Right atrium auricular region (tissue), 2 donors: Measurements from ENCODE around the gene HAGHL. TPM values are rescaled to one million over a fixed set of nuclear protein-coding genes. Genes with fewer than 3 reads are reported as not detected.

Experiments
- DNase-seq: peaks from one replicate; pipeline ENCODE4 v3.0.0-alpha.2; 2019; ENCODE audit warnings: low spot score
- H3K27ac ChIP-seq, 2 donors: fragments of 200-600 bp; sonication (generic); 1 replicate in 1 of 2; 2 replicates in 1 of 2; pipeline ENCODE4 v1.5.1; 2016 to 2019
- H3K27me3 ChIP-seq, 2 donors: fragments of 200-600 bp; sonication (generic); one replicate each; pipeline versions ENCODE4 v1.5.1 to v1.6.0; 2017 to 2019
- H3K36me3 ChIP-seq: fragments of 200-600 bp; sonication (generic); one replicate; pipeline ENCODE4 v1.5.1; 2016
- H3K4me1 ChIP-seq, 2 donors: fragments of 200-600 bp; sonication (generic); one replicate each; pipeline versions ENCODE4 v1.5.1 to v1.6.0; 2017 to 2019
- H3K4me3 ChIP-seq, 2 donors: fragments of 200-600 bp; sonication (generic); 1 replicate in 1 of 2; 2 replicates in 1 of 2; pipeline ENCODE4 v1.5.1; 2017 to 2019; ENCODE audit warnings: mild to moderate bottlenecking in 1 of 2, moderate library complexity in 1 of 2
- H3K9me3 ChIP-seq, 2 donors: fragments of 200-600 bp; sonication (generic); one replicate each; pipeline ENCODE4 v1.5.1; 2019
- total RNA-seq, 2 donors: library from RNA; depleted of rRNA; stranded (reverse); fragments of >200 nt; gene quantifications; one replicate each; pipeline ENCODE4 v1.1.0, GENCODE V29; 2016
- TF ChIP-seq, protein P1 (sequence below), 2 donors: fragments of 200-600 bp; sonication (generic); IDR thresholded peaks; one replicate each; pipeline ENCODE4 v1.5.1; 2019; ENCODE audit warnings: antibody characterized with exemption in 2 of 2

HAGHL gene
- total RNA-seq, 2 donors from 2014 or later = 9.6 to 9.7 TPM

DNA sequence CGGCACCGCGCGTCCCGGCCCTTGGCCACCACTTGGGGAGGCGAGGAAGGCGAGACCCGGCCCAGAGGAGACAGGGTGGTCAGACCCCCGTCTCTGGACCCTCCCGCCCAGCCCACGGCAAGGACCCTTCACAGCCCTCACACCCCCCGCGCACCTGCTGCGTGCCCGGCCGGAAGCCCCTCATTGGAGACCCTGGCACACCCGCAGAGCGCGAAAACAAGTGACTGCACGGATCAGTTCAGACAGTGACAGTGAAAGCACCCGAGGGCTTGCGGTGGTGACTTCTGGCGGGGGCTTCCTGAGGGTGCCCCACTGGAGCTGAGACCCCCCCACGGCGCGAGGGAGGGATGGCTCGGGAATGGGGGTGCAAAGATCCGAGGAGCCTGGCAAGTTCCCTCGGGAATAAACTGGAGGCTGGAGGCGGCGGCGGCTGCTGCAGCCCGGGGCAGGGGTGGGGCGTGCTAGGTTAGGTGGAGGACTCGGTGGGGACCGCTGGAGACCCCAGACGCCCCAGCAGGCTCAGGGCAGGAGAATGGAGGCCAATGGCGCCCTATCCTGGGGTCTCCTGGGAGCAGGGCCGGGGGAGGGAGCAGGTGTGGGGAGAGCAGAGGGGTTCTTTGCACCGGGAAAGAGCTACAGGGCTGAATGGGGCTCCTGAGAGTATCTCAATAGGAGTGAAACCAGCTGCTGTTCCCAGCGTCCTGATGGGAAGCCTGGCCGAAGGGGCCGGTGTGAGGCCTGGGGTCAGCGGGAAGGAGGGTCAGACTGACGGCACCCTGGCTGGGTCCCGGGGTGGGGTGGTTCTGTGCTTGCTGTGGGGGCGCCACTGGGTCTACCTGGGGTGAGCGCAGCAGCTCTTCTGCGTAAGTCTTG is 20.5 kb upstream of the HAGHL start:
- peaks cover 0 to 30% of the 10 kb centered on the region in 2 donors for H3K4me1 ChIP-seq
- peak overlapping the region in 1 of 2 donors; percentile 31 for H3K4me3 ChIP-seq
- peaks cover 12 to 61% of the 10 kb centered on the region in 2 donors for H3K27me3 ChIP-seq
- H3K36me3 ChIP-seq = no peaks in the 10 kb centered on the region
- H3K27ac ChIP-seq = no peak overlapping the region
- DNase-seq = no peak
- TF ChIP-seq, protein P1, sequence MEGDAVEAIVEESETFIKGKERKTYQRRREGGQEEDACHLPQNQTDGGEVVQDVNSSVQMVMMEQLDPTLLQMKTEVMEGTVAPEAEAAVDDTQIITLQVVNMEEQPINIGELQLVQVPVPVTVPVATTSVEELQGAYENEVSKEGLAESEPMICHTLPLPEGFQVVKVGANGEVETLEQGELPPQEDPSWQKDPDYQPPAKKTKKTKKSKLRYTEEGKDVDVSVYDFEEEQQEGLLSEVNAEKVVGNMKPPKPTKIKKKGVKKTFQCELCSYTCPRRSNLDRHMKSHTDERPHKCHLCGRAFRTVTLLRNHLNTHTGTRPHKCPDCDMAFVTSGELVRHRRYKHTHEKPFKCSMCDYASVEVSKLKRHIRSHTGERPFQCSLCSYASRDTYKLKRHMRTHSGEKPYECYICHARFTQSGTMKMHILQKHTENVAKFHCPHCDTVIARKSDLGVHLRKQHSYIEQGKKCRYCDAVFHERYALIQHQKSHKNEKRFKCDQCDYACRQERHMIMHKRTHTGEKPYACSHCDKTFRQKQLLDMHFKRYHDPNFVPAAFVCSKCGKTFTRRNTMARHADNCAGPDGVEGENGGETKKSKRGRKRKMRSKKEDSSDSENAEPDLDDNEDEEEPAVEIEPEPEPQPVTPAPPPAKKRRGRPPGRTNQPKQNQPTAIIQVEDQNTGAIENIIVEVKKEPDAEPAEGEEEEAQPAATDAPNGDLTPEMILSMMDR (IDR thresholded peaks at IDR 0.05) = no peak
- no peaks in the 10 kb centered on the region for H3K9me3 ChIP-seq

DNA sequence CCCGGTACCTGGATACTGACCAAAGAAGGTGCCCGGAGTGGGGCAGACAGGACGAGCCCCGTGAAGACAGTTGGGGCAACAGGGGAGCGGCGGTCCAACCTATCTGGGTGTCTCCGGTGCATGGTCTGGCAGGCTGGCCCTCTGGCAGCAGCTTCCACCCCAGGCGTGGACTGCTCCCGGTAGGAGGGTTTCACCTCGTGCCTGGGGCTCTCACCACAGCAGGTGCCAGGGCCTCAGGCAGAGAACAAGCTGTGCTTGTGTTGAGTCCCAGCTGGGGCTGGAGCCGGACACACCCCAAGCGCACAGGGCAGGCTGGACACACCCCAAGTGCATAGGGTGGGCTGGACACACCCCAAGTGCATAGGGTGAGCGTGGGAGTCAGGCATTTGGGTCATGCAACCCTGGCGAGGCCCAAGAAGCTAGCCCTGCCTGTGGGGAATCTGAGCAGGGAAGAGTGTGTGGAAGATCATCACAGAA is 19.8 kb upstream of the HAGHL start:
- TF ChIP-seq, protein P1 (IDR thresholded peaks at IDR 0.05) = no peak
- Histone ChIP-seq H3K4me3 (no peak overlapping the region), H3K27me3 (peaks cover 12 to 56% of the 10 kb centered on the region in 2 donors), H3K9me3 (no peaks in the 10 kb centered on the region), H3K36me3 (no peaks in the 10 kb centered on the region), H3K4me1 (peaks cover 0 to 36% of the 10 kb centered on the region in 2 donors), H3K27ac (no peak overlapping the region)
- no peak for DNase-seq

DNA sequence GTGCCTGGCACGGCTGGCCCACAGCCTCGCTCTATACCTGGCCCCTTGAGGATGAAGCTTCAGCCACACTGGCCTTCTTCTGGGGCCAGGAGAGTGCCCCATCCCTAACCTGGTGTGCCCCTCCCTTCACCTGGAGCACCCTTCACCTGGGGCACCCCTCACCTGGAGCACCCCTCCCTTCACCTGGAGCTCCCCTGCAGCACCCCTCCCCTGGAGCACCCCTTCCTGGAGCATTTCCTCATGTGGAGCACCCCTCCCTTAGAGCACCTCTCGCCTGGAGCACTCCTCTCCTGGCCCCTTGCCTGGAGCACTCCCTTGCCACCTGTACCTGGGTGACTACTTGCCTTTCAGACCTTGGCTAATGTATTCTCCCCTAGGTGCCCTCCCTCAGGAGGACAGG is 18.9 kb upstream of the HAGHL start:
- TF ChIP-seq, protein P1 (IDR thresholded peaks at IDR 0.05) = no peak
- peaks cover 0 to 36% of the 10 kb centered on the region in 2 donors for H3K4me1 ChIP-seq
- H3K27me3 ChIP-seq = peaks cover 12 to 51% of the 10 kb centered on the region in 2 donors
- no peaks in the 10 kb centered on the region for H3K36me3 ChIP-seq
- no peak overlapping the region for H3K27ac ChIP-seq
- no peak overlapping the region for H3K4me3 ChIP-seq
- no peak for DNase-seq
- H3K9me3 ChIP-seq = no peaks in the 10 kb centered on the region

DNA sequence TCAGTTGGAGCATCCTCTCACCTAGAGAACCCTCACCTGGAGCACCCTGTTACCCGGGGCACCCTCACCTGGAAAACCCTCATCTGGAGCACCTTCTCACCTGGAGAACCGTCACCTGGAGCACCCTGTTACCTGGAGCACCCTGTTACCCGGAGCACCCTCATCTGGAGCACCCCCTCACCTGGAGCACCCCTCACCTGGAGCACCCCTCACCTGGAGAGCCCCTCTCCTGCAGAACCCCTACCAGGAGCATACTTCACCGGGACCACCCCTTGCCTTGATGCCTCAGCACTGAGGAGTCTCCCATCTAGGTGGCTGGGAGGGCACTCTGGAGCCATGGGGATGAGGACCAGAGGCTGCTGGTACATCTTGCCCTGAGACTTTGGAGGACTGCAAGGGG is 17.9 kb upstream of the HAGHL start:
- H3K9me3 ChIP-seq = no peaks in the 10 kb centered on the region
- H3K27me3 ChIP-seq = peaks cover 12 to 47% of the 10 kb centered on the region in 2 donors
- H3K27ac ChIP-seq = no peak overlapping the region
- H3K4me3 ChIP-seq = no peak overlapping the region
- H3K36me3 ChIP-seq = no peaks in the 10 kb centered on the region
- TF ChIP-seq, protein P1 (IDR thresholded peaks at IDR 0.05) = no peak
- DNase-seq = no peak
- peaks cover 0 to 36% of the 10 kb centered on the region in 2 donors for H3K4me1 ChIP-seq

DNA sequence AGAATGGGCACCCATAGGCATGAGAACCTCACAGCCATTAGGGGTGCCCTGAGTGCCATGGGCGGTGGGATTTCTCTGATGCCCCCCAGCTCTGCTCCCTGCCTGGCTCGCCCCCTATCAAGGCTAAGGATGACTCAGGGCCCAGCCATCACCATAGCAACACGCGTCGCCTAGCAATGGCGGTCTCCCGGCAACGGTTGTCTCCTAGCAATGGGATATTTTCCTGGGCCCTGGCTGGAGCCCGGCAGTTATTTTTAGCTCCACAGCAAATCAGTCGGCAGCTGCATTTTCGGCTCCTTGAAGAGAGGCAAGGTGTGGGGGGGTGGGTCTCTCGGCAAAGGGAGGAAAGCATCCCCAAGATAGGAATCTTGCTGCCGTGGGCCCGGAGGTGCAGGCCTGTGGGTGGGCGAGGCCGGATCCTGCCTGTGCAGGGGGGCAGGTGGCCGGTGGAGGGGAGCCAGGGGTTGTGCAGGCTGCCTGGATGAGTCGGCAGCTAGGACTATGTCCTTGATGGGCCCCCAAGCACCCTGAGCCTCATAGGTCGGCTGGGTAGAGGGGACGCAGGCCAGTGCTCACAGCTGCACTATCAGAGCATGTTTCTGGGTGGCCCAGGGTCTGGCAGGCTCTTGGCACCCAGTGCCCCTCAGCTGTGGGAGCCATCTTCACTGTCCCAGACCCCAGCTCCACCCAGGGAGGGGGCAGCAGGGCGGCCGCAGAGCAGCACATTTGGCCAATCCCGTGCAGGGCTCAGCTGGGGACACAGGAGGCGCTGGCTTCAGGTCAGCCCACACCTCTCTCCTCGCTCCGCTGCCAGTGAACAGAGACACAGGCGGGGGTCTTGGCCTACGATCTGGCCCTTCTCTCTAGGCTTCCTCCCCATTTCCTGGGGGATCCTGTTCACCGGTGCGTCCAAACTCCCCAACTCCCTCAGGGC is 17.1 kb upstream of the HAGHL start:
- peaks cover 0 to 45% of the 10 kb centered on the region in 2 donors for H3K4me1 ChIP-seq
- no peak overlapping the region for H3K4me3 ChIP-seq
- no peaks in the 10 kb centered on the region for H3K36me3 ChIP-seq
- peaks cover 12 to 38% of the 10 kb centered on the region in 2 donors for H3K27me3 ChIP-seq
- DNase-seq = no peak
- H3K27ac ChIP-seq = no peak overlapping the region
- TF ChIP-seq, protein P1 (IDR thresholded peaks at IDR 0.05) = no peak
- no peaks in the 10 kb centered on the region for H3K9me3 ChIP-seq
